ENCODE measurements around the gene CD2AP. TPM values are rescaled to one million over a fixed set of nuclear protein-coding genes. Genes with fewer than 3 reads are reported as not detected.
A peak's percentile ranks its signal among the peaks of the same experiment; 100 is the strongest.

CD2AP gene
- total and polyA plus RNA-seq, 9 of the 15 experiments (the other 6 are each of a cell fraction or from before 2014, with no cell fraction given) = 9.4 to 69.7 (median 38.7) TPM

GRCh38 chr6:47519279-47519678, 41.7 kb downstream of the CD2AP start:
- no peaks in the 10 kb centered on the region for H3K27me3 ChIP-seq (ENCODE audit: control insufficient read depth in 2 of 2, insufficient read depth in 2 of 2, low read length in 2 of 2)
- 64% methylated on average over 2 of the region's 2 CpGs for WGBS (ENCODE audit: insufficient coverage, low coverage, missing lambda C conversion rate)
- BruUV-seq (replicated peaks) = no TSS peak
- no peak for TF ChIP-seq POLR2AphosphoS5 (IDR thresholded peaks at IDR 0.05; ENCODE audit: control insufficient read depth, insufficient read depth, low read depth, low read length)
- TF ChIP-seq NFIC (IDR thresholded peaks at IDR 0.05) = peak; percentile 5; the same call in 1 of the 2 replicates
- H3K79me2 ChIP-seq (ENCODE audit: control insufficient read depth, insufficient read depth, low read length) = peaks cover 97% of the 10 kb centered on the region
- no peak overlapping the region; the same call in 2 of the 3 replicates for H3K27ac ChIP-seq (ENCODE audit: extremely low read depth, low read depth, low read length)
- H3K36me3 ChIP-seq (ENCODE audit: control insufficient read depth, insufficient read depth, low read length) = peaks cover 13% of the 10 kb centered on the region; the same call in 2 of the 3 replicates
- H4K20me1 ChIP-seq (replicated peaks; ENCODE audit: control insufficient read depth, insufficient read depth, low read length) = peaks cover 18% of the 10 kb centered on the region
- H3K4me3 ChIP-seq = no peak overlapping the region
- in situ Hi-C loops (cut with MboI) (no loop called here), intact Hi-C loops (cut with micrococcal nuclease) (no loop called here)
- ChIA-PET CTCF (ENCODE audit: low intra/inter-chr PET ratio) (no interaction called here), POLR2A (interaction anchor here (1.0 kb wide), 1 partner anchor 10 kb away, joined by 5 read pairs; no protein-coding TSS in a partner anchor)
- H3K4me2 ChIP-seq (ENCODE audit: insufficient read depth, low read length) = no peak overlapping the region
- H3K4me1 ChIP-seq (replicated peaks in 1 of 2; ENCODE audit: control insufficient read depth in 2 of 2, insufficient read depth in 2 of 2, low read length in 2 of 2) = peaks cover 0 to 8% of the 10 kb centered on the region in 2 experiments; a peak in 3 of 5 replicates
- DNase-seq (ENCODE audit: extremely low read depth in 1 of 4, low spot score in 3 of 4) = no peak
- no peaks in the 10 kb centered on the region for H3K9me3 ChIP-seq (replicated peaks; ENCODE audit: control insufficient read depth, insufficient read depth, low read depth, low read length)
- no peaks in the 10 kb centered on the region for H3K9me1 ChIP-seq (ENCODE audit: control insufficient read depth, insufficient read depth, low read length)
- no peak overlapping the region for H2AFZ ChIP-seq (ENCODE audit: low read depth, low read length)
- peak; percentile 36 for ATAC-seq
- FAIRE-seq = no peak
- H3K9ac ChIP-seq (ENCODE audit: insufficient read depth in 1 of 2, low read depth in 2 of 2, low read length in 2 of 2) = no peak overlapping the region

- in situ Hi-C loops (cut with MboI) = no loop called here
- Histone ChIP-seq H2AFZ (ENCODE audit: low read depth, low read length) (no peak overlapping the region), H3K27me3 (ENCODE audit: control insufficient read depth in 2 of 2, insufficient read depth in 2 of 2, low read length in 2 of 2) (no peaks in the 10 kb centered on the region), H3K79me2 (ENCODE audit: control insufficient read depth, insufficient read depth, low read length) (peaks cover 97% of the 10 kb centered on the region), H4K20me1 (replicated peaks; ENCODE audit: control insufficient read depth, insufficient read depth, low read length) (peaks cover 18% of the 10 kb centered on the region), H3K36me3 (ENCODE audit: control insufficient read depth, insufficient read depth, low read length) (peaks cover 13% of the 10 kb centered on the region; the same call in 2 of the 3 replicates), H3K4me3 (no peak overlapping the region), H3K9me1 (ENCODE audit: control insufficient read depth, insufficient read depth, low read length) (no peaks in the 10 kb centered on the region), H3K9me3 (replicated peaks; ENCODE audit: control insufficient read depth, insufficient read depth, low read depth, low read length) (no peaks in the 10 kb centered on the region), H3K4me2 (ENCODE audit: insufficient read depth, low read length) (no peak overlapping the region), H3K27ac (ENCODE audit: extremely low read depth, low read depth, low read length) (no peak overlapping the region), H3K9ac (ENCODE audit: insufficient read depth in 1 of 2, low read depth in 2 of 2, low read length in 2 of 2) (no peak overlapping the region; a peak in 1 of 4 replicates), H3K4me1 (replicated peaks in 1 of 2; ENCODE audit: control insufficient read depth in 2 of 2, insufficient read depth in 2 of 2, low read length in 2 of 2) (peaks cover 0 to 8% of the 10 kb centered on the region in 2 experiments; a peak in 3 of 5 replicates)
- no peak for FAIRE-seq
- DNase-seq (ENCODE audit: extremely low read depth in 1 of 4, low spot score in 3 of 4) = peak in 2 of 4 experiments; percentile 14 to 36
- BruUV-seq (replicated peaks) = no TSS peak
- peak; percentile 83 for ATAC-seq
- intact Hi-C loops (cut with micrococcal nuclease) = no loop called here
- ChIA-PET POLR2A (no interaction called here), CTCF (ENCODE audit: low intra/inter-chr PET ratio) (no interaction called here)
- 60% methylated on average over 6 of the region's 6 CpGs for WGBS (ENCODE audit: insufficient coverage, low coverage, missing lambda C conversion rate)
- TF ChIP-seq SLC30A9 (CRISPR knock-in tag; IDR thresholded peaks at IDR 0.05) = no peak
- TF ChIP-seq COPS2 (conservative IDR thresholded peaks at IDR 0.05) = no peak
- no peak for TF ChIP-seq ZC3H11A (IDR thresholded peaks at IDR 0.05; ENCODE audit: low read depth, low read length)
- TF ChIP-seq ETV5 (CRISPR knock-in tag; IDR thresholded peaks at IDR 0.05; ENCODE audit: low read depth) = no peak
- no peak for TF ChIP-seq HOMEZ (CRISPR knock-in tag; IDR thresholded peaks at IDR 0.05)
- TF ChIP-seq ZNF398 (CRISPR knock-in tag; IDR thresholded peaks at IDR 0.05) = no peak
- no peak for TF ChIP-seq STAT6 (CRISPR knock-in tag; IDR thresholded peaks at IDR 0.05)
- no peak for TF ChIP-seq MCM5 (IDR thresholded peaks at IDR 0.05; ENCODE audit: low read depth)
These were observed 42.7 kb downstream of the CD2AP start for GRCh38 chr6:47520282-47520681.
